SKM-1 (cell line): ENCODE measurements around the gene CCSER2.
"Not testable (repeated sequence)": the region's sequence is repeated elsewhere in the genome, so short reads cannot be mapped to it uniquely, and the experiment has no call there.

Experiments
- DNase-seq: peaks from one replicate; lab custom pipeline; 2025; ENCODE audit not compliant: unreplicated experiment; lab: John Stamatoyannopoulos, UW

The CCSER2 gene

GRCh38 chr10:84391326-84391725 is 62.9 kb downstream of the CCSER2 start:
- no peak for DNase-seq

GRCh38 chr10:84392181-84392580 is 63.8 kb downstream of the CCSER2 start:
- DNase-seq = no peak

- DNase-seq = no peak
Measured at GRCh38 chr10:84395581-84395980, 67.2 kb downstream of the CCSER2 start.

GRCh38 chr10:84397735-84398144 is 69.4 kb downstream of the CCSER2 start:
- DNase-seq = no peak

- no peak for DNase-seq
Measured at GRCh38 chr10:84398696-84399095, 70.3 kb downstream of the CCSER2 start.

- DNase-seq = no peak
Measured at GRCh38 chr10:84401854-84402611, 73.6 kb downstream of the CCSER2 start.

- DNase-seq = no peak
Measured at GRCh38 chr10:84404783-84405182, 76.4 kb downstream of the CCSER2 start.

- no peak for DNase-seq
Measured at GRCh38 chr10:84405662-84406061, 77.3 kb downstream of the CCSER2 start.

GRCh38 chr10:84406561-84406960 is 78.2 kb downstream of the CCSER2 start:
- DNase-seq = no peak

GRCh38 chr10:84407388-84408049 is 79.1 kb downstream of the CCSER2 start:
- DNase-seq = no peak

GRCh38 chr10:84412482-84412881 is 84.1 kb downstream of the CCSER2 start:
- DNase-seq = no peak

- DNase-seq = not testable (repeated sequence)
Measured at GRCh38 chr10:84414110-84414509, 85.7 kb downstream of the CCSER2 start.

GRCh38 chr10:84415539-84416244 is 87.3 kb downstream of the CCSER2 start:
- DNase-seq = no peak

GRCh38 chr10:84416245-84416555 is 87.8 kb downstream of the CCSER2 start:
- DNase-seq = no peak

GRCh38 chr10:84423719-84424118 is 95.3 kb downstream of the CCSER2 start:
- no peak for DNase-seq

- no peak for DNase-seq
Measured at GRCh38 chr10:84424731-84425167, 96.4 kb downstream of the CCSER2 start.

- no peak for DNase-seq
Measured at GRCh38 chr10:84427903-84428650, 99.7 kb downstream of the CCSER2 start.

GRCh38 chr10:84428711-84429110 is 100.3 kb downstream of the CCSER2 start:
- no peak for DNase-seq

- peak; percentile 47 for DNase-seq
Measured at GRCh38 chr10:84429926-84430520, 101.6 kb downstream of the CCSER2 start.

GRCh38 chr10:84432891-84433290 is 104.5 kb downstream of the CCSER2 start:
- DNase-seq = no peak

GRCh38 chr10:84440781-84441180 is 112.4 kb downstream of the CCSER2 start:
- DNase-seq = no peak
